Measurements from ENCODE around the gene FBXW2.

- TF ChIP-seq, protein P1, sequence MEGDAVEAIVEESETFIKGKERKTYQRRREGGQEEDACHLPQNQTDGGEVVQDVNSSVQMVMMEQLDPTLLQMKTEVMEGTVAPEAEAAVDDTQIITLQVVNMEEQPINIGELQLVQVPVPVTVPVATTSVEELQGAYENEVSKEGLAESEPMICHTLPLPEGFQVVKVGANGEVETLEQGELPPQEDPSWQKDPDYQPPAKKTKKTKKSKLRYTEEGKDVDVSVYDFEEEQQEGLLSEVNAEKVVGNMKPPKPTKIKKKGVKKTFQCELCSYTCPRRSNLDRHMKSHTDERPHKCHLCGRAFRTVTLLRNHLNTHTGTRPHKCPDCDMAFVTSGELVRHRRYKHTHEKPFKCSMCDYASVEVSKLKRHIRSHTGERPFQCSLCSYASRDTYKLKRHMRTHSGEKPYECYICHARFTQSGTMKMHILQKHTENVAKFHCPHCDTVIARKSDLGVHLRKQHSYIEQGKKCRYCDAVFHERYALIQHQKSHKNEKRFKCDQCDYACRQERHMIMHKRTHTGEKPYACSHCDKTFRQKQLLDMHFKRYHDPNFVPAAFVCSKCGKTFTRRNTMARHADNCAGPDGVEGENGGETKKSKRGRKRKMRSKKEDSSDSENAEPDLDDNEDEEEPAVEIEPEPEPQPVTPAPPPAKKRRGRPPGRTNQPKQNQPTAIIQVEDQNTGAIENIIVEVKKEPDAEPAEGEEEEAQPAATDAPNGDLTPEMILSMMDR (IDR thresholded peaks at IDR 0.05 in 8 of 11, conservative IDR thresholded peaks at IDR 0.05 in 3 of 11) = no peak
- TF ChIP-seq POLR2AphosphoS5 (IDR thresholded peaks at IDR 0.05) = no peak
Observed at GRCh38 chr9:120830865-120831264, 37.6 kb upstream of the FBXW2 start.
